HG02981 (cell line): Measurements from ENCODE around the gene TNFRSF19.

ENCODE experiments used
- ATAC-seq: cut with Tn5 transposase; IDR thresholded peaks from one replicate; pipeline ENCODE4 v1.9.1; 2021; ENCODE audit warnings: mild to moderate bottlenecking, moderate library complexity; ENCODE audit not compliant: unreplicated experiment

Gene TNFRSF19

DNA sequence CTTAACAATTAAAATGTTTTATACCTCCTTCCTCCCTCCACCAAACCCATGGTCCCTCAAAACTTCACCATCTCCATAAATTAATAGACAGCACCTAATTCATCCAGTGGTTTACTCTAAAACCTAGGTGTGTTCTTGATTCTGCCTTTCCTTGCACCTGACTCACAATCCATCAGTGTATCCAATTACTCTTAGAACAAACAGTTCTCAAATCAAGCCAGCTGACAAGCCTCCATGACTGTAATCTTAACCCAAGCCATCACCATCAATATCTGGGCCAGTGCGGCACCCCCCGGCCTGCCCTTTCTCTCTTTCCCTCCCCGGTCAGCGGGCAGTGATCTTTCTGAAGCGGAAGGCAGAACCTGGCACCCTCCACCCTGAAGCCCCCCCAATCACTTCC is 75.6 kb downstream of the TNFRSF19 start:
- no peak for ATAC-seq

GRCh38 chr13:23651439-23651838 is 81.2 kb downstream of the TNFRSF19 start:
- ATAC-seq = no peak

DNA sequence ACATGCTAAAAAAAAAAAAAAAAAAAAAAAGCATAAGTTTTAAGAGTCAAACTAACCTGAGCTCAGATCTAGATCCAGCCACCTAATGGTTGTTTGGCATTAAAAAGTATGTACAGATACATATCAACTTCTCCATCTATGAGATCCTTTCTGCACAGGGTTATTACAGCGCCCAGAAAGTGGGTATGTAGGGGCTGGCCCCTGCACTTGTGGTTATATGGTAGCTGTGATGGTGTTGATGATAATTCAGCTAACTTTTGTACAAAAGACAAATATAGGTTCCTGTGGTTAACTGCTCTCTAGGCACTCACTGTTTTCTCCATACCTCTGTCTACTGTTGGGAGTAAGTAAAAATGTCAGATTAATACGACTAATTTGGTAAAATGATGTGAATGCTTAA is 81.7 kb downstream of the TNFRSF19 start:
- no peak for ATAC-seq

- no peak for ATAC-seq
Measured at GRCh38 chr13:23652909-23653726, 82.9 kb downstream of the TNFRSF19 start.

GRCh38 chr13:23654111-23655110 is 84.2 kb downstream of the TNFRSF19 start:
- ATAC-seq = no peak

DNA sequence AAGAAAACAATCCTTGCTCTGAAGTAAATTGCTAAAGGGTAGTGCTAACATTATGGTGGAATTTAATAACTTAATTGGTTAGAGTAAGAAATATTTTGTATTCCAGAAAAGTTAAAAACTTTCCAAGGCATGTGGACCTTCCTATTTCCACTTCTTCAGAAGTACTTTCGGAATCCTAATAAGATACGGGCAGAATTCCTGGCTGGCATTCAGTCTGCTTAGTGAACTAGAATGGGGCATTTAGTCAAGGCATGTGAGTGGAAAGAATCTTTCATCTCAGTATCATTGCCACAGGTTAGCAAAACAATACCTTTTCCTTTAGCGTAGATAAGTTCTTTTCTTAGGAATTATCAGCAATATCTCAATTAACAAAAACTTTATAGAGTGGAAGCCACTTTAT is 85.1 kb downstream of the TNFRSF19 start:
- no peak for ATAC-seq

DNA sequence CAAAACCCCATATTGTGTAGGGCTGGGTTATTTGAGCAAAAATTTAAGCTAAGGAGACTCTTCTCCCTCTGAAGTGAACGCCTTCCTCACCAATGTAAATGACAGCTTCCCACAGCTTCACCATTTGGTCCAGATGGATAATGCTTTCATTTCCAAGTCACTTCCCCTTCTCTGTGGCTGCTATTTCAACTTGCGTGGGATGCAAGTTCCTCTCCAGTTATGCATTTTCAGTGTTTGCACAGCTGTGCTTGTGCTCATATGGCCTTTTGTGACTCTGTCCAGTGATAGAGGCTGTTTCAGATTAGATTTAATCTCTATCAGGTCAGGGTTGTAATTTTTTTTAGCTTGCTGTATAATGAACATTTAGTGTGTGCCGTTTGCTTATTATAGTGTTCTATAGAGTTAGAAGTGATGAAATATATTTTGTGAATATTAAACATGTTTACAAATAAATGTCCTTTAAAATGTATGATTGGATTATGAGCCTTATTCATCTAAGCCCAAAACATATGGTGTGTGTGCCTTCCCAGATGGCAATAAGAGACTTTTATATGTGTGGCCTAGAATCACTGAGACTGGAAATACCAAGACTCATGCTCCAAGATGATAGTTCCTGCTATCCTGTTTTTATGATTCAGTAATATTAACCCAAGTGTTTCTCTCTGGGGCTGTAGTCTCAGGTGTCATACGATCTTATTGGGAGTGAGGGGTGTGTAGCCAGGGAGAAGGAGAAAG is 86.6 kb downstream of the TNFRSF19 start:
- ATAC-seq = no peak

DNA sequence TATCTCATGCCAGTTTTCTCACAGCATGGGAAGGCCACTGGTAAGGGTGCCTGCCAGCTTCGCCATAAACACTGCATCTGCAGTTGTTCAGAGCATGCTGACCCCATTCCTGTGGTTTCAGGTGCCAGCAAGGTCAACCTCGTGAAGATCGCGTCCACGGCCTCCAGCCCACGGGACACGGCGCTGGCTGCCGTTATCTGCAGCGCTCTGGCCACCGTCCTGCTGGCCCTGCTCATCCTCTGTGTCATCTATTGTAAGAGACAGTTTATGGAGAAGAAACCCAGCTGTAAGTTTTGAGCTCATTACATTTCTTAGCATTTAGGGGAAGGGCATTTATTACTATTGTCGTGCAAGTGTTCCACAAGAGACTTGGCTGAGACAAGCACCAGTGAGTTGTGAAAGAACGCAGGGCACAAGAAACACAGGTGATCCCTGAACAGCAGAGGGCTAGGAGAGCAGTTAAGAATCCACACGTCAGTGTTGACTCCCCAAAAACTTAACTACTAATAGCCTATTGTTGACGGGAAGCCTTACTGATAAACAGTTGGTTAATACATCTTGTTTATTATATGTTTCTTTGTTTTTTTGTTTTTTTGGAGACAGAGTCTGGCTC is 88.8 kb downstream of the TNFRSF19 start:
- ATAC-seq = no peak

GRCh38 chr13:23660249-23660648 is 90.0 kb downstream of the TNFRSF19 start:
- no peak for ATAC-seq

- no peak for ATAC-seq
Measured at GRCh38 chr13:23666582-23666981, 96.4 kb downstream of the TNFRSF19 start.

- ATAC-seq = no peak
Measured at GRCh38 chr13:23667750-23668149, 97.5 kb downstream of the TNFRSF19 start.

- ATAC-seq = no peak
Measured at GRCh38 chr13:23668562-23668961, 98.3 kb downstream of the TNFRSF19 start.

DNA sequence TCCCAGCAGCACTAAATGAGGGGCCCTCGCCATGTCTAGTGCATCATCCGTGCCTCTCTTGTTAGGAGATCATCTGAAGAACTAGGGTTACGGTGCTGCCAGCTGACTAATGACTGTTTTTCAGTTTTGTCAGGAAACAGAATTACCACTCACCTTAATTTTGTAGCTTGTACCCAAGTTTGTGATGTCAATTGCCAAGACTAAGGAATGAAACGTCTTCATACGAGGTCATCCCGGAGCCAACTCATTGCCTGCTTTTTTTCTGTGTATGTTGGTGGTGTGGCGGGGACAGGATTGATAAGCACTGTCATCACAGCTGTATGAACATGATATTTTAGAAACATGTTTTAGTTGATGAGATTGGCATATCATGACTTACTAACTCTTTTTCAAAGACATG is 100.6 kb downstream of the TNFRSF19 start:
- ATAC-seq = no peak

GRCh38 chr13:23671377-23671776 is 101.2 kb downstream of the TNFRSF19 start:
- no peak for ATAC-seq

DNA sequence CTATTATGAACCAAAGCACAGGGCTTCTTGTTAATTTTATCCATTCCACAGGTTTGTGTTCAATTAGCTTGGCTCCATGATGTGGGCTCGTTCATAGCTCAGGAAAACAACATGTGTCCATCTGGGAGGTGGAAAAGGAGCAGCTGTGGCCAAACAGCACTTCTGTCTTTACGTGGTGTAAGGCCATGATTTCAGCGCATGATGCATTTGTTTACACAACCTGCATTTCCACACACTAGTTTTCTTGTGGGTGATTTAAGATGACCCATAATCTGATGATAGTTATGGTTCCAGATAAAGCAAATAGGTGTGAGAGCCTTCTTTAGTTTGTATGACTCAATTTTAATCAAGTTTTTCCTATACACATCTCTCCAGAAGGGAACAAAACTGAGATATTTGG is 101.7 kb downstream of the TNFRSF19 start:
- no peak for ATAC-seq

- ATAC-seq = no peak
Measured at GRCh38 chr13:23672616-23673015, 102.4 kb downstream of the TNFRSF19 start.

DNA sequence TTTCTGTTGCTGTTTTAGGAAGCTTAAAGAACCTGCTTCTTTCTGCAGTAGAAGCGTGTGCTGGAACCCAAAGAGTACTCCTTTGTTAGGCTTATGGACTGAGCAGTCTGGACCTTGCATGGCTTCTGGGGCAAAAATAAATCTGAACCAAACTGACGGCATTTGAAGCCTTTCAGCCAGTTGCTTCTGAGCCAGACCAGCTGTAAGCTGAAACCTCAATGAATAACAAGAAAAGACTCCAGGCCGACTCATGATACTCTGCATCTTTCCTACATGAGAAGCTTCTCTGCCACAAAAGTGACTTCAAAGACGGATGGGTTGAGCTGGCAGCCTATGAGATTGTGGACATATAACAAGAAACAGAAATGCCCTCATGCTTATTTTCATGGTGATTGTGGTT is 103.1 kb downstream of the TNFRSF19 start:
- ATAC-seq = no peak

- no peak for ATAC-seq
Measured at GRCh38 chr13:23673867-23674605, 103.8 kb downstream of the TNFRSF19 start.

DNA sequence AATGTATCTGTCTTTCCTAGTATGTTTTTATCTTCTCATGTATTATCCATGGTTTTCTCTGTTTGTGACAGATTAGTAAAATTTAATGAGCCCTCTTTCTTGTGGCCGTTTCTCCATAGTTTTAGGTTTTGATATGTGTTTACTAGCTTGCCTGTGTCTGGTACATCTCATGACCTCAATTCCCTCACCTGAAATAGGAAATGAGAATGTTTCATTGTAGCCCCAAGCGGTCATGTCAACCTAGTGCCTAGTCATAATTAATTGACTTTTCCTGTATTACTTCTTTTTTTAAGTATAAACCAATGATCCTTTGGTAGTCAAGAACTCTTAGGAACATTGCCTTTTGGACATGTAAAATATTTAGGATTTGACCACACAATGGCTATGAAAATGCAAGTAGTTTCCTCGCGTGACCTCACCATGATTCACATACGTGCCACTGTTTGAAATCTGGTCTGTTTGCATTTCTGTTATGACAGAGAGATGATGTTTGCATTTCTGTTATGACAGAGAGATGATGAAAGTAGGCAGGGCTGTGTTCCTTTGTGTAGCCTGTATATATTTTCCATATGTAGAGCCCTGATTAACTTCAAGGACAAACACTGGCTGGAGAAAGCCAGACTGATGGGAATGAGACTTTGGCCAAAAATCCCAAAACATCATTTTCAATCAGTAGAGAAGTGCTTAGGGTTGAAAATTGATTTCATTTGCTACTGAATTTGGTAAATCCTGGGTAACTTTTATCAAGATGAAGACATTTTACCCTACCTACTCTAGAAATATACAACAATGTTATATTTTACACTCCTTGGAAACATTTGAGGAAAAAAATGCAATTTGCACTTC is 104.8 kb downstream of the TNFRSF19 start:
- ATAC-seq = no peak
